CD4-positive, alpha-beta T cell treated with Interleukin-12 subunit alpha and Interleukin-12 subunit beta, for 1 hour (primary cell): Measurements from ENCODE around the gene EEFSEC.
A peak's percentile ranks its signal among the peaks of the same experiment; 100 is the strongest.

ENCODE experiments used
- DNase-seq: peaks from one replicate; pipeline ENCODE4 v3.0.0-alpha.2; 2020

EEFSEC gene

DNA sequence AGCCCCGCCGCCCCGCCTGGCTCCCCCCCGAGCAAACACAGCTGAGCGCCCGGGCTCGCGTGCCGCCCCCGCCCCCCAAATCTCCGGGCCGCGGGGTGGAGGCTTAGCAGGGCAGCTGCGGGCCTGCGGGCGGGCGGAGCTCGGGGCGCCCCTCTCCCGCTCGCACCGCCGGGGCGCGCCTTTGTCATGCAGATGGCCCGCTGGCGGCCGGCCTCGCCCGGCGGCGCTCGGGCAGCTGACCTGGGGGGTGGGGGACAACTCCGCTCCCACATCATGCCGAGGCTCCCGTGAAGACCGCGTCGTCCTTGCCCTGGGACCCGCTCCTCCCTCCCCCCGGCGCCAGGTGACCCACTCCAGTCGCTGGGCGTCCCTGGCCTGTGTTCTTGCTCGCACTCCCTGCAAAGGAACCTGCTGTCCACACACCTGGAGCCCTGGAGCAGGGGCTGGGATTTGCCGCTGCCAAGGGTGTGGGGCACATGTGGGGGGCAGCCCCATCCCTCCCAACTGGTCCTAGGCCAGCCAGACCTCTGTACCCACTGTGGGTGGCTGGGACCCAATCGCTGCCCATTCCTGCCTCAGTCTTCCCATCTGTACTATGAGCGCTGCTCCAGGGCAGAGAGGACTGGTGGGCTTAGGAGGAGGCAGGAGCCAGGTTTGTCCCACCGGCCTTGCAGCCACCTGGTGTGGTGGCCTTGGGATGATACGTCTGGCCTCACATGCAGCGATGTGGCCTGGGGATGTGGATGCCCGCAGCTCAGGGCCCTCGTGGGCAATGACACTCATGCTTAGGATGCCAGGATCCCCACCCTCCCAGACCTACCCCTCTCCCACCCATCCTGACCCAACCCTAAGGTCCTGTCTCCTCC lies 279.9 kb downstream of the EEFSEC start:
- DNase-seq: no peak

DNA sequence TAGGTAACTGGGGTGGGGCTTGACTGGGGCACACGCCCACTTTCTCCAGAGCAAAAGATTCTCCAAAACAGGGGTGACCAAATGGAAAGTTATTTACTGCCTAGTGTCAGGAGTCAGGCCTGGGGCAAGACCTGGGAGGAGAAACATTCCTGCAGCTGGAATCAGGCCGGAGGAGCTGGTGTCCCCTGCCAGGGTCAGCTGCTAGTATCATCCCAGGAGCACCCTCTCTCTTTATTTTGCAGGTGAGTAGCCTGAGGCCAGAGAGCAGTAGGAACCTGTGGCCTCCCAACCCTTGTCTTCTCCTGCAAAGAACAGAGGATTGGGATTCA lies 280.5 kb downstream of the EEFSEC start:
- DNase-seq: no peak

DNA sequence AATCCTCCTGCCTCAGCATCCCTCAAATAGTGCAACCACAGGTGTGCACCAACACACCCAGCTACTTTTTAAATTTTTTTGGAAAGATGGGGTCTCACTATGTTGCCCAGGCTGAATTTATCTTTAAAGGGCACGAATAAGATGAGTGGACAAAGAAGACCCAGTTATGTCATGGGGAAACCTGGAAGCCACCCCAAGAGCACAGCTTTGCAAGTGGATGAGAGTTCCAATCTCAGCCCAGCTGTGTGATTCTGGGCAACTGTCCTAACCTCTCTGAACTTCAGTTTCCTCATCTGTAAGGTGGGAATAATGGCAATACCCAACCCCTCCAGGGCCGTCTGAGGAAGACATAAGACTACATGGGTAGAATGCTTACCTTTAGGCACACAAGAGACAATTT lies 281.2 kb downstream of the EEFSEC start:
- no peak for DNase-seq

DNA sequence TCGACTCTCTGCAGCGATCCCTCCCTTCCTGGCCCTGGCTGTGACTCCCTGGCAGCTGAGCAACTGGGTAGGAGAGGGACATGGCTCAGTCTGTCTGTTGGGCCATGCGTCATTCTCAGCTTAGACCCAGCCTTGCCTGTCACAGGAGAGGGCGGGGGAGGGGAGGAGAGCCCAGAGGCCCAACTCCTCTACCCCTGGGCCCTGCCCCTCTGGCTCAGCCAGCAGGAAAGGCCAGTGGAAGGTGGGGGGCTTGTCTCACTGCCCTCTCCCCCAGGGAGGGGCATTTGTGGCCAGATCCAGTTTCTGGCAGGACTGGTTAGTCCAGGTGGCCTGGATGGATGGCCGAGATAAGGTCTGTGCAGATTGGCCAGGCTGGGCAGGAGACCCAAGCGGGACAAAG lies 281.8 kb downstream of the EEFSEC start:
- no peak for DNase-seq

DNA sequence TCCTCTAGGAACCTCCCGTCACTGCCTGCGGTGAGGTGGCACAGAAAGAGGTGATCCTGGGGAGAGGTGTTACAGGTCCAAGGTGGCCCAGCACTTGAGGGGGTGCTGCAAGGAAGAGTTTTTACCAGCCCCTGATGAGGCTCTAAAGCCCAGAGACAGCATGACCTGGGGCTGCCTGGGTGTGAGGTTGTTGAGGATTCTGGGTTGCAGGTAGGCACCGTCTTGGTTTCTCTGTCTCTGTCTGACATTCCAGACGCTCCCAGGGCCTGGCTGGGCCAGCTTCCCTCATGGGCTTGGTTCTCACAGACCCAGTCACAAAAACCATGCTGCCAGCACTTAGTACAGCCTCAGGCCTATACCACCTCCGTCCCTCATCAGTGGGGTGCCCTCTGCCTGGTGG lies 282.3 kb downstream of the EEFSEC start:
- no peak for DNase-seq

DNA sequence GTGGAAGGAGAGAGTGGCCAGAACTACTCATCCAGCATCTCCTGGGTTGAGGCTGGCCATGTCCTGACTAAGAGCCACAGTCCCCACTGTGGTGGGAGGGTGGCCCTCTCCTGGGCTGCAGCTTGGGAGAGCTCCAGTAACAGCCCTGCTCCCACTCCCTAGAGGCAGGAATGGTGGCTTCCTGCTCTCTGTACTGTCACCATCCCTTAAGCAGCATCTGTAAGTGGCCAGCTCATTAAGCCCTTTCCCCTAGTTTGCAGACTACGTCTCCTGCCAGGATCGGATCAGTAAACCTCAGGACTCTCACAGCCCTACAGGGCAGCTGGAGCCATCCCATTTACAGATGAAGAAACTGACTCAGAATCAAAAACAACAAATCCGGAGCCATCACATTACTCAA lies 282.9 kb downstream of the EEFSEC start:
- no peak for DNase-seq

DNA sequence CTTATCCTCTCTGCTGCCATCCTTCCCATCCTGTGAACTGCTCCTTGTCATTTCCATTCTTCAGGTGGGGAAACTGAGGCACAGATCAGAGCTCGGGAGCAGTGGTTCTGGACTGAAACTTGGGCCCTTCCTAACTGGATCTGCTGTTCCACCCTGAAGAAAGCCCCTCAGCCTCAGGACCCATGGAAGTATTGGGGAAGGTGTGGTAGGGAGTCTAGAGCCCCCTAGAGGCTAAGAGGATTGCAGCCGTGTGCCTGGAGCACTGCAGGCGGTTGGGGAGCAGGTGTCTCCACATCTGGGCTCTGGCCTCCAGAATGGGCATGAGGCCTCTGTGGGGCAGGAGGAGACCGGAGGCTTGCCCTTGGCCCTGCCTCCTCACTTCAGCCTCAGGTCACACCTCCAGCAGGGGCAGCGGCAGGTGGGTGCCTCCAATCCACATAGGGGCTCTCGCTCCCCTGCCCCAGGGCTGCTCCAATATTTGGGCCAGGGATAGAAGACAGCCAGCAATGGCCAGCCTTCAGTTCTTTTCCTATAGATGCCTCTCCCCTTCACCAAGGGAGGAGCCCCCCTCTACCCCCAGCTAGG lies 285.3 kb downstream of the EEFSEC start:
- no peak for DNase-seq

DNA sequence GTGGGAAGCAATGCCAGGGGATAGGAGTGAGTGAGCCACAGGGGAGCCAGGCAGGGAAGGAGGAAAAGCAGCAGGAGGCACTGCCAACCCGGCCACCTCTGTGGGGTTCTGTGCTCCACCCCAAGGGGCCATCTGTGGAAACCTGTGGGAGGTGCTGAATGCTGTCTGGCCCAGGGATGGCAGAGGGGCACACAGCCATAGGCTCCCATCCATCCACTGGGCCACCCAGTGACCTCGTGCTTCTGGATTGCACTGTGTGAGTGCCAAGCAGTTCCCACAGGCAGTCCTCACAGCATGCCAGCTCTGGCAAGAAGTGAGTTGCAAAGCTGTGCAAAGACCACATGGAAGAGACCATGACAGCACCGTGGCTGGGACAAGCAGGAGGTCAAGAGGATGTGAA lies 285.9 kb downstream of the EEFSEC start:
- DNase-seq: no peak

DNA sequence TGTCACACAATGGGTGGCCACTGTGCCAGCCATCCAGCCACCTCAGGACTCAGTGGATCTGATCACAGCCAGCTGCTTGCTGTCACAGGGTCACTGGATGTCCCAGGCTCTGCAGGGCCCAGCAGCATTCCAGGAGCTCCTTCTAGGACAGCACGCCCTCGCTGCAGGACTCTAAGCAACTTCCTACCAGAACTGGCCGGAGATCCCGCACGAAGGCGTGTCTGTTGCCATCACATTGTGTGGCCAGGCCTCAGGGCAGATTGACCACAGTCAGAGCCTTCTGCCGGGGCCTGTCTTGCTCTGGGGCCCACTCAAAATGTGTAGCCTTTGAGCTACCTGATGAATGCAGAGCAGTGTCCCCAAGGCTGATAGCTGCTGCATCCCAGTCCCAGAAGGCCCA lies 288.8 kb downstream of the EEFSEC start:
- no peak for DNase-seq

DNA sequence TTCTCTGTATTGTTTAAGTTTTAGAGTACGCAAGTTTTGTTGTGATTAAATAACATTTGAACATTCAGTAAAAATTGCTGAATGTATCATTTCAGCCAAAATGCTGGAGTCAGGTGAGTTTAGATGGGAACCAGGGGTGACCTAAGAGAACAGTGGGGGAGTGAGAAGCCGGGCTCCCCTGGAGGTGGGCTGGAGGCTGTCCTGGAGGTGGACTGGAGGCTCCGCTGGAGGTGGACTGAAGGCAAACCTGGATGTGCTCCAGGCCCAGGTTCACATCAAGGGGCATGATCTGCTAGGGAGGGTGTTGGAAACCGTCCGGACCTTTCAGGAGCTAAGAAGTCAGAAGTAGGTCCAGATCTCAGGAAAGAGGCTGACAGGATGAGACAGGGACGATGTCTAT lies 289.7 kb downstream of the EEFSEC start:
- no peak for DNase-seq

DNA sequence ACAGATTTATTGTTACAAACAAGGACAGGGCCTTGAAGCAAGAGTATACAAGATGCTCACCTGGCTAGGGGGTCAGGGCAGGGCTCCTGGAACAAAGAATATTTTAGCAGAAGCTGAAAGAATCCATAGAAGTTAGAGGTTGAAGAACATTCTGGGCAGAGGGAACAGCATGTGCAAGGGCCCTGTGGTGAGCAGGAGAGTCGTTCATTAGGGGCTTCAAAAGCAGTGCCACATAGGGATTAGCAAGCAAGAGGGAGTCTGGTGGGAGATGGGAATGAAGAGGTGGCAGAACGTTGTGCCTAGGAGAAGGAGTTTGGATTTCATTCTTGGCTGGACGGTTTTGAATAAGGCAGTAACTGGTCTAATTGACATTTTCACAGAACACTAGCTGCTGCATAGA lies 290.5 kb downstream of the EEFSEC start:
- no peak for DNase-seq

DNA sequence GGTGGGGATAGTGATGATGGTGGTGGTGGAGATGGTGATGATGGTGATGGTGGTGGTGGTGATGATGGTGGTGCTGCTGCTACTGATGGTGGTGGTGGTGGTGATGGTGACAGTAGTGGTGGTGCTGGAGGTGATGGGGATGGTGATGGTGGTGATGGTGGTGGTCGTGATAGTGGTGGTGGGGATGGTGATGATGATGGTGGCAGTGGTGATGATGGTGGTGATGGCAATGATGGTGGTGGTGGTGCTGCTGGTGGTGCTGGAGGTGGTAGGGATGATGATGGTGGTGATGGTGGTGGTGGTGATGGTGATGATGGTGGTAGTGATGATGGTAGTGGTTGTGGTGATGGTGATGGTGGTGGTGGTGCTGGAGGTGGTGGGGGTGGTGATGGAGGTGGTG lies 292.1 kb downstream of the EEFSEC start:
- no peak for DNase-seq

DNA sequence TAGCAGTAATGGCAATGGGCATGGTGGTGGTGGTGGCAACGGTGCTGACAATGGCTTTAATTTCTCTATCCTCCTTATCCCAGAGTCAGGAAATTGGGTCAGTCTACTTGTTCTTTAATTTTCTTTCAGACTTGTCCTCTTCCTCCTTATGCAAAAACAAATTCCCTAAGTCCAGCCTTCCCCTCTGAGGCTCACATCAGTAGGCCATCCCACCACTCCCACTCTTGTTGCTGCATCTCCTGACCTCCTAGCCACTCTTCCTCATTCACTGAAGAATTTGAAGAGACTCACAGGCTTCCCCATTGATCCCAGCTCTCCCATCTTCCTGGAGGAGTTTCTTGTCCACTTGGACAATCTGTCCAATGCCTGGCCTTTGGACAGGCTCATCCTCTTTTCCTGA lies 293.5 kb downstream of the EEFSEC start:
- DNase-seq: no peak

DNA sequence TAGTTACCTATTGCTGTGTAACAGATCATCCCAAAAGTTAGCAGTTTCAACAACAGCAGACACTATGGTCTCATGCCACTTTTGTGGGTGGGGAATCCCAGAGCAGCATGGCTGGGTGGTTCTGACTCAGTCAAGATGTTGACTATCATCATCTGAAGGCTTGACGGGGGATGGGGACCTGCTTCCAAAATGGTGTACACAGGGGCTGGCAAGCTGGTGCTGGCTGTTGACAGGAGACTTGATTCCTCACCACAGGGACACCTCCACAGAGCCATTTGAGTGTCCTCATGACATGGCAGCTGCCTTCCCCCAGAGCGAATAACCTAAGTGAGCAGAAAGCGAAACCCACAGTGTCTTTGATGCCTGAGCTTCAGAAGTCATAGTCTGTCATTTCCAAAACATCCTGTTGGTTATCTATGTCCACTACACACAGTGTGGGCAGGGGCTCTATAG lies 294.3 kb downstream of the EEFSEC start:
- DNase-seq: no peak

DNA sequence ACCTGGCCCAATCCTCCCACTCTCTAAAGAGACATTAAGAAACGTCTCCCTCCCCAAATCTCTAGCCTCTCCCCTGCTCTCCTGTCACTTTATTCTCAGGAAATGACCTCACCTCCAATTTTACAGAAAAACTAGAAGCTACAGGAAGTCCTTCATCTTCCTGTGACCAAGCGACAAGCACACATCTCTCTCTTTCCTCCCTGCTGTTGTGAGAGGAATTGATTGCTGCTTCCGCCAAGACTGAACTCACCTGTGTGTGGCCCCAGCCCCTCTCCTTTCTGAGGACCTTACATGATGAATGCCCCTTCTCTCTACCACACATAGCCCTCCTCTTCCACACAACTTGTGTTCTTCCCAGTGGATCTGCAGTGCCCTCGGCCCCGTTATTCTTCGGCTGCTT lies 295.2 kb downstream of the EEFSEC start:
- DNase-seq: peak; percentile 43

DNA sequence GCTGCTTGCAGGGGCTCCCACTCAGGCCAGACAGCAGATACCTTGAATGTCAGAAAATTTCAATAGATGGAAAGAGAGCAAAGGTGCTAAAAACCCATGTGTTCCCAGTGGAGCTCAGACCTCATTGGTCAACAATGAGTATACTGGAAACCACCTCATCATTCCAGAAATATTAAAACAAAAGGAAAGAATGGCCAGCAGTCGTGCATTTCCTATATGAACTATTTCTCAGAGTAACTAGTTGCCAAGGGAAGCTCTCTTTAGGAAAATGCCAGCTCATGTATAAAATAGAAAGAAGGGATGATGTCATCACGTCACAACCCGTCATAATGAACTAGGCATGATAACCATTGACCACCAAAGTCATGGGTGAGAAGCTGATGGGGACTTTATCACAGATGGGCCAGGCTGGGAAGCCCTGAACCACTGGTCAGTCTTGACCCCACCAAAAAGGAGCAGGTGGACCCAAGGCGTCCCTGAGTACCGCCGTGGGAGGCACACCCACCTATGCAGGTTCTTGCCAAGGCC lies 295.9 kb downstream of the EEFSEC start:
- no peak for DNase-seq

DNA sequence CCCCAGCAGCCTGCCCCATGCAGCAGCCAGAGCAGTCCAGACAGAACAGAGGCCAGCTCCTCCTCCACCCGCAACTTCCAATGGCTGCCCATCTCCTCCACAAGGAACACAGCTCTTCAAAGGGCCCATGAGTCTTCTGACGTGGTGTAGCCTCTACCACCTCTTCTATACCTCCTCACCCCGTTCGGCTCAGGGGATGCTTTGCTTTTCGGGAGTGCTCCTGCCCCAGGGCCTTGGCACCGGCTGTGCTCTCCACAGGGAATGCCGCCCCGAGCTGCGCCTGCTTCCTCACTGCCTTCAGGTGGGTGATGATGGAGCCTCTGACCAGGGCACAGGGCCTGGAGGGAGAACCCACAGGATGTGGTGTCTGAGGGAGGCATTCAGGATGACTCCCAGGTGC lies 298.8 kb downstream of the EEFSEC start:
- no peak for DNase-seq

DNA sequence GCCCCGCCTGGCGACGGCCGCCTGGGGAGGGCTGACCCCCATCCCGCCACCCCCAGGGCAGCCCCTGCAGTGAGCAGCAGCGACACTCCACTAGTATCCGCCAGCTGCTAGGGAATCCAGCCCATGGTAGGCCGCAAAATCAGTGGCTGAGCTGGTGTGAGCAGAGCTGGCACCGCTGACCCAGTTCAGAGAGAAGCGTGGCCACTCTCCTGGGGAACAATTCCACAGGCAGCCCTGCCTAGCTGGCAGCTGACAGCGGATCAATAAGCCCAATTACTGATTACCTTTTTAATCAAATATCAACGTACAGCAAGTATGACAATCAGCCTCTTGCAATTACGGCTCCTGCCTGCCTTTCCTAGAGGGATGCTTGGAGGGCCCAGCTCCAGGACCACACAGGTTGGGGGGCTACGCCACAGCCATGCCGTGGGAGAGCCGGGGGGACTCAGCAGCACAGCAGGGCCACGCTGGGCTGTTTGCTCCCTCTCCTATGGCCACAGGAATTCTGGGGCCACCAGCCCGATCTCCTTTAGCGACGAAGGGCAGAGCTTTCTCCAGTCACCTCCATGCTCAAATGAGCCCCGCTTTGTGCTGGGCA lies 299.5 kb downstream of the EEFSEC start:
- DNase-seq: no peak

DNA sequence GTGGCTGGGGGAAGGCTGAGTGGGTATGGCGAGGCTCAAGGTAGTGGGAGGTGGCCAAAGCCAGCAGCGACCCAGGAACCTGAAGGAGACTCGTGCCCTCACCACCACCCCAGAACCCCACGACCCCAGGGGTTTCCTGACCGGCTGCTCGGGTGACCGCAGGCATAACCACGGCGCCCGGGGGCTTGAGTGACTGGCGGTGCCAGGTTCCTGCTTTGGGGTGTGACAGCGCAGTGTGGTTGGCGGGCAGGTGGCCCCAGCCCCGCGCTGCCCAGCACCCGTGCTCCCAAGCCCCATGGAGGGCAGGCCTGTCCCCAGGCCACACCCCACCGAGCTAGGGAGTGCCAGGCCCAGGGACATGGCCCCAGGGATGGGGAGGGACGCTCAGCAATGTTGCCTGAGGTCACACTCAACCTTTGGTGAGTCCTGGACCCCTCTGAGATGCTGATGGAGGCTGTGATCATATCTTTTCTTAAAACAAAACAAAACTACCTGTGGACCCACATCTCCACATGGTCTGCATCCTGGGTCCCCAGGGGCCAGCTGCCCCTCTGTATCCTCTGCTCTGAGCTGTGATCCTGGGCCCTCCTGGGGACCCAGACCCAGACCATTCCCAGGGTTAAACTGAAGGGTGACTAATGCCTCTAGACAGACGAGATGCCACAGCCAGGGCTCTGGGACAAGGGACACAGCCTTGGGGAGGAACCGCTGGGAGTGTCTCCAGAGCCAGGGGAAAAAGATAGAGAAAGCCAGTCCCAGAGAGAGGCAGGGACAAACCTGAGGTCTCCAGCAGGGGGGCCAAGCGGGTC lies 300.4 kb downstream of the EEFSEC start:
- no peak for DNase-seq

DNA sequence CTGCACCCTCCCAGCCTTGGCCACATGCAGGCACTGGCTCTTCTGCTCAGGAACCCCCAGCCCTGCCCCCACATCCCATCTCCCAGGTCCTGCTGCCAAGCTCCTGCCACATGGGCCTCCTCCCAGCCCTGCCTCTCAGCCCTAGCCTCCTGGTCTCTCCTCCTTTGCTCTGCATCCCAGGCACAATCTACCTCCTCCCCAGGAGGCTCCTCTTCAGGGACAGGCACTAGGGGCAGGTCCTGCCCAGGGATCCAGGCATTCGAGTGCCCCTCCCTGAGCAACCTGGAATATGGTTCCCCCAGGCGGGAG lies 301.0 kb downstream of the EEFSEC start:
- no peak for DNase-seq

DNA sequence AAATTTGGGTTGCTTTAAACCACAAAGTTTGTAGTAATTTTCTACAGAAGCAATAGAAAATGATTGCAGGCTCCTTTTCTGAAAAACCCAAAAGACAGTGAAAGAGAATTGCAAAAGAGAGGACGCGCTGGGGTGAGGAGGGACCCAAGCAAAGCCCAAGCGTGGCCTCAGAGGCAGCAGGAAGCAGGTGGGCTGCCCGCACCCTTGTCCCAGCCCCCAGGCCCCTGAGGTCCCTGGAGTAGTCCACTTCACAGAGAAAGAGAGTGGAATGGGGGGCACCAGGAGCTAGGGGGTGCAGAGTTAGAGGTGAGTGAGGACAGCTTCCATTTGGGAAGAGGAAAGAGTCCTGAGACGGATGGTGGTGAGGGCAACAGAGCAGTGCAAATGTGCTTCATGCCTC lies 301.8 kb downstream of the EEFSEC start:
- no peak for DNase-seq

DNA sequence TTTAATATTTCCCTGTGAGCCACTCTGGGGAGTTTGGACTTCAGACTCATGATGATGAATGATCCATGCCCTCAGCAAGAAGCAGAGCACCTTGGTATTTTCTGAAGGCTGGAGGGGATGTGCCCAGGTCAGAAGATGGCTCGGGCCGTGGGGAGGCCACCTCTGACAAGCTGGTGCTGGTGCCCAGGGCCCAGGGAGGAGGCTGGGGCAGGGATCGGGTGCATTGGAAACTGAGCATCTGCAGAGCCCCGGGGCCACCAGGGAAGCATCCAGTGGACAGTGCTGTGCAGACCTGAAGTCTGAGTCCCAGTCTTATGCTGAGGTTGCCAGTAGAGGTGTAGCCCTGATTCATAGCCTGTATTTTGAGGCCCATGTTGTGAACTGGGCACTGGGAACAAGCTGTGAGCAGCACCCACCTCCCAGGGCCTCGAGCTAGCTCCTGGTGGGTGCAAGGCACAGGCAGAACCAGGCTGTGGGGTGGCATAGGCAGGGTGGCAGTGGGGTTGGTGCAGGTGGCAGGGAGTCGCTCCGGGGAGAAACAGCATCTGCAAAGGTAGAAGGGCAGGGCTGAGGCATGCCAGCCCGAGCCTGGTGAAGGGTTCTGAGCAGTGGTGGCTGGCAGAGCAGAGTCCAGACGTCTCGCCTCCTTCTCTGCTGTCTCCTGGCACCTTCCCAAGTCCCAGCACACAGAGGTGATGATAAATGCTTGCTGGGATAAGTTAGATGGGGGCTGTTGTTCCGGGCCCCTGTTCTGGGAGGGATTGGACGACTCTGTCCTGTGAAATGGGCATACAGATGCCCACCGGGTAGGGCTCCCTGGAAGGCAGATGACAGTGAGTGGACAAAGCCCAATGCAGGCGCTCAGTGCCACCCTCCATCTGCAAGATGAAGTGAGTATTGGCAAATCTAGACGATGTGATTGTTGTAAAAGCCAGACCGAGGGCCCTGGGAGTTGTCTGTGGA lies 302.8 kb downstream of the EEFSEC start:
- DNase-seq: no peak
